Retinal pigment epithelial cell (primary cell): ENCODE results near the gene MAPKAP1.
A peak's percentile ranks its signal among the peaks of the same experiment; 100 is the strongest.

ENCODE experiments used
- DNase-seq: peaks from one replicate; pipeline ENCODE4 v3.0.0-alpha.2; 2010; ENCODE audit warnings: low read depth
- H3K4me3 ChIP-seq: 2 replicates; pipeline ENCODE4 v1.5.1; 2011; ENCODE audit warnings: mild to moderate bottlenecking, low read length, control low read depth, moderate library complexity
- CTCF ChIP-seq: conservative IDR thresholded peaks from 2 replicates; pipeline ENCODE4 v1.5.1; 2011; ENCODE audit warnings: low read depth, low read length, control low read depth, inconsistent platforms

Gene MAPKAP1

GRCh38 chr9:125659201-125659840, 47.7 kb downstream of the MAPKAP1 start:
- TF ChIP-seq CTCF: no peak
- no peak overlapping the region for H3K4me3 ChIP-seq
- no peak for DNase-seq

GRCh38 chr9:125656560-125656959, 50.4 kb downstream of the MAPKAP1 start:
- TF ChIP-seq CTCF: no peak
- DNase-seq: no peak
- H3K4me3 ChIP-seq: no peak overlapping the region

DNA sequence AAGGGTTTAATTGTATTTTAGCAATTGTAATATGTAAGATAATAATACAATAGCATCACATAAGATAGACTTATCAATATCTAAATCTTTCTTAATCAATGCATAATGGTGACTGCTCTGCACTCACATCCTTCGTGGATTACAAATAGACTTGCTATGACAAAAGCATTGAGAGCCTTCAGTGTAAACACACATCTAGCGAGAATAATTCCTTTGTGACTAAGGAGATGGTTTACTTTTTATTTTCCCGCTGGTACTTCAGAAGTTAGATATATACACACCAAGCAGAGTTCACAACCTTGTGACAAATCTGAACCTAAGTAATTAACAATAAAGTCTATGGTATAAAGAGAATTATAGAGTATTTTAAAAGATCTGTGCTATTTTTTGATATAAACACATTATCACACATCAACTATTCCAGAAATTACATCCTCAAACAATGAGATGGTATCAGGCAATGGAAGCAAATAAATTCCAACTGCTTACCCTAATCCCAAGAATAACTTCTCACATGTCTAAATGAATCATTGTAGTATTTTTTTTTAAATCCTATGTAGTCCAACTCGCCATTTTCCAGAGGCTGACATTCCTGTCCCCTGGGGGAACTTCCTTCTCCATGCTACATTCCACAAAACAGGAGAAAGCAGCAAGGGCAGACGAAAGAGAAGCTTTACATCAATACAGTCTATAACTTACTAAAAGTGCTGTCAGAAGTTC, 51.2 kb downstream of the MAPKAP1 start:
- DNase-seq: peak; percentile 73
- no peak overlapping the region for H3K4me3 ChIP-seq
- TF ChIP-seq CTCF: no peak

DNA sequence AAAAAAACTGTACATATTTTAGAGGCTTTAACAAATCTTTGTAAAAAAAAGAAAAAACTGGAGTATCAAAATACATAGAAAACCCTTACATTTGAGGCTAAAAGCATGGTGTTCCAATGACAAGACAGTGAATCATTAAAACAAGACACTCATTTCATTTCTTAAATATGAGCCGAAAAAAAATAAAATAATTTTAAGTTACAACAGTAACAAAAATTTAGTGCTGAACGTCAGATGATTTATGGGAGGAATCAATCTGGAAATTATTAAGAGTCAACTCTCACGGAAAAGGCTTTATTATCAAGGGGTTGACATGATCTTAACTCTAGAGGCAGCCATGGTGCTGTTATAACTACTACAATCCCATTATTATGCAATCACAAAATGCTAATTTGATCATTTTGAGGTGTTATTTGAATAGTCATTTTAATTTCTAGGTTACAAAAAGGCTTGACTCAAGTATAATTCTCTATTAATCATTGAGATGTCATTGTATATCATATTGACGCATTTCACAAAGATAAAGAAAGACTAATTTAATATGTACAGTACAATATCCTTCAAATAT, 51.9 kb downstream of the MAPKAP1 start:
- H3K4me3 ChIP-seq: no peak overlapping the region
- no peak for TF ChIP-seq CTCF
- DNase-seq: no peak

DNA sequence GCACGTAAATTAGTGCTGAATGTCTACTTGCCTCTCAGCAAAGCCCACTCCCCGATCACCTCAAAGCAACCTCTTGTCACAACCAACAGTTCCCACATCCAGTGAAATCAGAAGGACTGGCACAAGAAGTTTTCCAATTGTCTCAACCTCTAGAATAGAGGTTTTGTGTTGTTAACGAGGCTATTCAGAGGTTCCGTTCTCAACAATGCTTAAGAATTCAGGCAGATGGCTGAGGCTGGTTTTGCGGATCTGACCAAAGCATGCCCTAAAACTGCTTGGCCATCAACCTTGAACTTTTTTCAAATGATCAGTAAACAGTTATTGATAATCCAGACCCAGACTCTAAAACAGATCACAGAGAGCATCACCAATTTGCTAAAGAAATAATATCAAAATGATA, 52.9 kb downstream of the MAPKAP1 start:
- H3K4me3 ChIP-seq: no peak overlapping the region
- TF ChIP-seq CTCF: no peak
- DNase-seq: no peak

- TF ChIP-seq CTCF: no peak
- no peak for DNase-seq
- no peak overlapping the region for H3K4me3 ChIP-seq
Observed at GRCh38 chr9:125653325-125653724, 53.7 kb downstream of the MAPKAP1 start.

DNA sequence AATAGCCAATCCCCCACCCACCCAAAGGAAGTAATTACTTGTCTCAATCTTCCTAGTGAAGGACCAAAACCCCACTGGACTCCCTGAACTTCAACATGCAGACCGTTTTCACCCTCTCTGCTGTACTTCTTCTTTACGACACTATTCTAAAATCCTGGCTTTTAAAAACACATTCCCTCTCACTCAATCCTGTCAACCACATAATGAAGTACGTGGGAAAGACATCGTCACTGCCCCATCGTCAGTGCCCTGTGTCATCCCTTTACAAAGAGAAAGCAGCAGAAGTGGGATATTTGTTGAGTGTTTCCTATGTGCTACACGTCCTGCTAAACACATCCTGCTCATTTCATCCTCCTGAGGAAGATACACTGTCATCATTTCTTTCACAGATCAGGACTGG, 54.2 kb downstream of the MAPKAP1 start:
- no peak for TF ChIP-seq CTCF
- no peak for DNase-seq

More for the DNA sequence above, 54.2 kb downstream of the MAPKAP1 start:
- H3K4me3 ChIP-seq: no peak overlapping the region
